Mesenchymal stem cell (in vitro differentiated cells and primary cell): Measurements from ENCODE around the gene GPR55.

ENCODE experiments used
- DNase-seq: peaks from one replicate; pipeline ENCODE4 v3.0.0-alpha.2; 2013
- H2AFZ ChIP-seq: one replicate; pipeline ENCODE4 v1.6.1; 2013; ENCODE audit warnings: low read depth, mild to moderate bottlenecking, control low read depth, inconsistent platforms, low read length, moderate library complexity
- H2AK5ac ChIP-seq: 2 replicates; pipeline ENCODE4 v1.6.1; 2013; ENCODE audit warnings: low read length, moderate library complexity, mild to moderate bottlenecking, inconsistent platforms; ENCODE audit not compliant: severe bottlenecking
- H2BK120ac ChIP-seq: one replicate; pipeline ENCODE4 v1.6.1; 2013; ENCODE audit warnings: low read depth, mild to moderate bottlenecking, inconsistent platforms, low read length, moderate library complexity
- H2BK12ac ChIP-seq, 2 experiments: one replicate each; pipeline ENCODE4 v1.6.1; 2013; ENCODE audit warnings: inconsistent platforms in 2 of 2, low read length in 2 of 2, mild to moderate bottlenecking in 2 of 2, moderate library complexity in 2 of 2, control low read depth in 1 of 2
- H2BK15ac ChIP-seq: one replicate; pipeline ENCODE4 v1.6.1; 2013; ENCODE audit warnings: mild to moderate bottlenecking, low read depth, inconsistent platforms; ENCODE audit not compliant: poor library complexity, severe bottlenecking
- H2BK5ac ChIP-seq: 2 replicates; pipeline ENCODE4 v1.6.1; 2013; ENCODE audit warnings: low read depth, mild to moderate bottlenecking, low read length, control low read depth, inconsistent platforms; ENCODE audit not compliant: poor library complexity, severe bottlenecking
- H3K14ac ChIP-seq, 2 experiments: one replicate each; pipeline ENCODE4 v1.6.1; 2013; ENCODE audit warnings: inconsistent platforms in 2 of 2, low read length in 2 of 2, control low read depth in 1 of 2, mild to moderate bottlenecking in 1 of 2, moderate library complexity in 1 of 2
- H3K18ac ChIP-seq, 2 experiments: one replicate each; pipeline ENCODE4 v1.6.1; 2013; ENCODE audit warnings: inconsistent platforms in 2 of 2, low read length in 2 of 2, control low read depth in 1 of 2, low read depth in 1 of 2, mild to moderate bottlenecking in 1 of 2
- H3K23ac ChIP-seq, 2 experiments: one replicate each; pipeline ENCODE4 v1.6.1; 2013; ENCODE audit warnings: inconsistent platforms in 2 of 2, low read length in 2 of 2, mild to moderate bottlenecking in 2 of 2, moderate library complexity in 2 of 2, control low read depth in 1 of 2
- H3K27ac ChIP-seq: 2 replicates; pipeline ENCODE4 v1.5.1; 2013; ENCODE audit warnings: mild to moderate bottlenecking, moderate library complexity, low read length, control low read depth, inconsistent platforms; ENCODE audit not compliant: poor library complexity, severe bottlenecking
- H3K27me3 ChIP-seq, 2 experiments: 2 replicates each; pipeline versions ENCODE4 v1.6.1 to v1.7.0; 2013; ENCODE audit warnings: low read length in 2 of 2, mild to moderate bottlenecking in 2 of 2, moderate library complexity in 2 of 2, control low read depth in 1 of 2, inconsistent platforms in 1 of 2; ENCODE audit not compliant: control insufficient read depth in 1 of 2, insufficient read depth in 1 of 2
- H3K36me3 ChIP-seq, 2 experiments: 2 replicates each; pipeline versions ENCODE4 v1.6.1 to v1.7.0; 2013; ENCODE audit warnings: low read length in 2 of 2, control low read depth in 1 of 2, inconsistent platforms in 1 of 2, low read depth in 1 of 2, mild to moderate bottlenecking in 1 of 2; ENCODE audit not compliant: insufficient read depth in 2 of 2, control insufficient read depth in 1 of 2
- H3K4ac ChIP-seq, 2 experiments: one replicate each; pipeline ENCODE4 v1.6.1; 2013; ENCODE audit warnings: inconsistent platforms in 2 of 2, low read length in 2 of 2, mild to moderate bottlenecking in 2 of 2, moderate library complexity in 2 of 2, control low read depth in 1 of 2, low read depth in 1 of 2
- H3K4me1 ChIP-seq: 2 replicates; pipeline ENCODE4 v1.6.1; 2013; ENCODE audit warnings: low read depth, low read length, control low read depth; ENCODE audit not compliant: control insufficient read depth, insufficient read depth
- H3K4me2 ChIP-seq: 2 replicates; pipeline ENCODE4 v1.6.1; 2013; ENCODE audit warnings: low read length, mild to moderate bottlenecking, inconsistent platforms; ENCODE audit not compliant: poor library complexity, severe bottlenecking
- H3K4me3 ChIP-seq, 2 experiments: 2 replicates each; pipeline versions ENCODE4 v1.5.1 to v1.7.0; 2013; ENCODE audit warnings: low read length in 2 of 2, mild to moderate bottlenecking in 2 of 2, control low read depth in 1 of 2, low read depth in 1 of 2; ENCODE audit not compliant: insufficient read depth in 1 of 2
- H3K79me1 ChIP-seq: replicated peaks from 2 replicates; pipeline ENCODE4 v1.6.1; 2013; ENCODE audit warnings: mild to moderate bottlenecking, control low read depth, low read length, inconsistent platforms; ENCODE audit not compliant: poor library complexity, severe bottlenecking
- H3K9ac ChIP-seq: 2 replicates; pipeline ENCODE4 v1.7.0; 2013; ENCODE audit warnings: mild to moderate bottlenecking, low read length, moderate library complexity
- H3K9me3 ChIP-seq: 2 replicates; pipeline ENCODE4 v1.7.0; 2013; ENCODE audit warnings: mild to moderate bottlenecking, low read length; ENCODE audit not compliant: control insufficient read depth
- H4K8ac ChIP-seq: one replicate; pipeline ENCODE4 v1.6.1; 2013; ENCODE audit warnings: inconsistent platforms, mild to moderate bottlenecking, low read length, moderate library complexity
- H4K91ac ChIP-seq: one replicate; pipeline ENCODE4 v1.6.1; 2013; ENCODE audit warnings: mild to moderate bottlenecking, low read length, inconsistent platforms
- WGBS: methylation state at CpG from one replicate; pipeline ENCODE4 v1.1.7; 2013; ENCODE audit warnings: mixed read lengths; 5-methylcytosine and 5-hydroxymethylcytosine counted together

The GPR55 gene

DNA sequence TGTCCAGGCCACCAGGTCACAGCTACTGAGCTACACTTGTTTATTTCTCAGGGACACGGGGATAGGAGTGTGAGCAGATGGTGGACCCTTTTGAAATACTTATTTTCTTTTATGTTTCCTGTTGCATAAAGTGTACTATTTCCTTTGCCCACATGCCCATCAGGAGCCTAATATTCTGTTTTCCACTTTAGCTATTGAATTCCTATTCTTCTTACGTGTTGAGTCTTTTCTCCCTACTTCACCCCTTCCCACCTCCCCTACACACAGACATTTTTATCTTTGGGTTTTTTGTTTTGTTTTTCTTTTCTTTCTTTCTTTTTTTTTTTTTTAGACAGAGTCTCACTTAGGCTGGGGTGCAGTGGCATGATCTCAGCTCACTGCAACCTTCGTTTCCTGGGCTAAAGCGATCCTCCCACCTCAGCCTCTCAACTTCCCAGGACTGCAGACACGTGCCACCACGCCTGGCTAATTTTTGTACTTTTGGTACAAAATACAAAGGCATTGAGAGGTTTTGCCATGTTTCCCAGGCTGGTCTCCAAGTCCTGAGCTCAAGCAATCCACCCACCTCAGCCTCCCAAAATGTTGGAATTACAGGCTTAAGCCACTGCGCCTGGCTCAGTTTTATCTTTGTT, 5.2 kb upstream of the GPR55 start:
- Histone ChIP-seq H3K36me3 (no peaks in the 10 kb centered on the region), H2AFZ (no peak overlapping the region), H2BK5ac (no peak overlapping the region), H3K18ac (no peak overlapping the region), H2BK12ac (no peak overlapping the region), H3K27ac (no peak overlapping the region), H3K4me3 (no peak overlapping the region), H3K14ac (no peak overlapping the region), H3K9ac (no peak overlapping the region), H3K27me3 (peaks cover 36 to 48% of the 10 kb centered on the region in 2 experiments), H2BK120ac (no peak overlapping the region), H3K4ac (no peak overlapping the region), H2BK15ac (no peak overlapping the region), H4K91ac (no peak overlapping the region), H3K4me2 (no peak overlapping the region), H3K79me1 (no peaks in the 10 kb centered on the region), H3K4me1 (no peaks in the 10 kb centered on the region), H4K8ac (no peak overlapping the region), H3K23ac (no peak overlapping the region), H2AK5ac (no peak overlapping the region), H3K9me3 (no peaks in the 10 kb centered on the region)
- DNase-seq: no peak
- WGBS: 90% methylated on average over 5 of the region's 7 CpGs

DNA sequence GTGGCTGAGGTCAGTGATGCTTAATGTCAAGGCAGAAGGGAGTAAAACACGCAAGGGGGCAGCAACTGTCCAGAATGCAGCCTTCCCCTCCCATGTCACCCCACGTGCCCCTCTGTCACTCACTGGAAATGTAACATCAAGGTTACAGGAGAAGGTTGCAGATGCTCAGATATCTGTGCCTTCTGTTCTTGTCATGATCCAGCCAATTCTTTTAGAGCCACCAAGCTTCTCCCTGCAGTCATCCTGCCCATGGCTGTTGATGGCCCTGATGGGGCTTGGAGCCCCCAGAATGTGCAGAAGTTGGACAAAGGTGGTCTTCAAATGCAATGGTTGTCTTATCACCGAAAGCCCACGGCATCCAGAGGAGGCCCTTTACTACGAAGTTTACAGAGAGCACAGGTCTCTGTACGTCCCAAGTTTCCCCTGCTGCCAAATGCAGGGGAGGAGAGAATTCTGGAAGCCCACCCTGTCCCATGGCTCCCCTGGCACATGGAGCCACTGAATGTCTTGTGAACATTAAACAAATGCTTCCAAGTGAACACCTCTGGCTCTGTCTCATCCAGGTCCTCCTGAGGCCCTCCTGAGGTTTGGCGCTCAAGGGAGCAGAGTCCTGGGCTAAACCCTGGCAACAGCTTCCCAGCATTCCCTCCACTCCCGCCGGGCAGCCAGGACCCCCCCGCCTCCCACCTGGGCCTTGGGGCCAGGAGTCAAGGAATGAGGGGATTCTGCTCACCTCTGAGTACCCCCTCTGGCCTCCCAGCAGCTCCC, 4.5 kb upstream of the GPR55 start:
- Histone ChIP-seq H3K14ac (no peak overlapping the region), H3K27ac (no peak overlapping the region), H4K8ac (no peak overlapping the region), H3K79me1 (no peaks in the 10 kb centered on the region), H2BK5ac (no peak overlapping the region), H3K9ac (no peak overlapping the region), H2BK120ac (no peak overlapping the region), H3K4me2 (no peak overlapping the region), H3K36me3 (no peaks in the 10 kb centered on the region), H3K4me3 (no peak overlapping the region), H3K4ac (no peak overlapping the region), H3K18ac (no peak overlapping the region), H3K27me3 (peaks cover 31 to 48% of the 10 kb centered on the region in 2 experiments), H4K91ac (no peak overlapping the region), H2BK12ac (no peak overlapping the region), H3K9me3 (no peaks in the 10 kb centered on the region), H2AK5ac (no peak overlapping the region), H3K23ac (no peak overlapping the region), H2AFZ (no peak overlapping the region), H2BK15ac (no peak overlapping the region), H3K4me1 (no peaks in the 10 kb centered on the region)
- WGBS: 81% methylated on average over 10 of the region's 10 CpGs
- no peak for DNase-seq

DNA sequence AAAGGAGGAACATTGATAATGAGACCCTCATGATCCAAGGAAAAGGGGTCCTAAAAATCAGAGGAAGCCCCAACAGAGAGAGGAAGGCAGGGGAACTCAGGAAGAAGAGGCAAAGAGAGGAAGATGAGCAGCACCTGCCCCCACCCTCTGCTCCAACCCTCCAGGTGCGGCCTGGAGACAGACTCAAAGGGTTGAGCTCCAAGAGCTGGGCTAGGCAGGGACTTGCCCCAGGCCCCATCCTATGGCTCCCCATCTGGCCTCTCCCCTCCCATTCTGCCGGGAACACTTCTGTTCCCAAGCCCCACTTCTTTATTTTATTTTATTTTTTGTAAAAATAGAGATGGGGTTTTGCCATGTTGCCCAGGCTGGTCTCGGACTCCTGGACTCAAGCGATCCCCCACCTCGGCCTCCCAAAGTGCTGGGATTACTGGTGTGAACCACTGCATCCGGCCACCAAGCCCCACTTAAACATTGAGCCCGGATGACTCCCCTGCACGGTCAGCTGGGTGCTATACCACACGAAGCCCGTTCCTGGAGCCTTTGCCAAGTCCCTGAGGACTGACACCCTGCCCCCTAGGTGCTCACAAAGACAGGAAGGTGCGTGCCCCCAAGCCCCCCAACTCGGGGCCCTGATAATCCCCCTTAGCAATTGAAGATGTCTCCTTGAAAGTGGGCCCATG, 3.8 kb upstream of the GPR55 start:
- Histone ChIP-seq H3K36me3 (no peaks in the 10 kb centered on the region), H3K14ac (no peak overlapping the region), H3K9me3 (no peaks in the 10 kb centered on the region), H4K91ac (no peak overlapping the region), H3K9ac (no peak overlapping the region), H3K4ac (no peak overlapping the region), H3K4me3 (no peak overlapping the region), H3K4me2 (no peak overlapping the region), H2BK15ac (no peak overlapping the region), H3K23ac (no peak overlapping the region), H4K8ac (no peak overlapping the region), H3K27me3 (peaks cover 33 to 48% of the 10 kb centered on the region in 2 experiments), H3K18ac (no peak overlapping the region), H3K27ac (no peak overlapping the region), H2AK5ac (no peak overlapping the region), H3K79me1 (no peaks in the 10 kb centered on the region), H2BK12ac (no peak overlapping the region), H2AFZ (no peak overlapping the region), H3K4me1 (no peaks in the 10 kb centered on the region), H2BK5ac (no peak overlapping the region), H2BK120ac (no peak overlapping the region)
- DNase-seq: no peak
- WGBS: 90% methylated on average over 11 of the region's 12 CpGs

DNA sequence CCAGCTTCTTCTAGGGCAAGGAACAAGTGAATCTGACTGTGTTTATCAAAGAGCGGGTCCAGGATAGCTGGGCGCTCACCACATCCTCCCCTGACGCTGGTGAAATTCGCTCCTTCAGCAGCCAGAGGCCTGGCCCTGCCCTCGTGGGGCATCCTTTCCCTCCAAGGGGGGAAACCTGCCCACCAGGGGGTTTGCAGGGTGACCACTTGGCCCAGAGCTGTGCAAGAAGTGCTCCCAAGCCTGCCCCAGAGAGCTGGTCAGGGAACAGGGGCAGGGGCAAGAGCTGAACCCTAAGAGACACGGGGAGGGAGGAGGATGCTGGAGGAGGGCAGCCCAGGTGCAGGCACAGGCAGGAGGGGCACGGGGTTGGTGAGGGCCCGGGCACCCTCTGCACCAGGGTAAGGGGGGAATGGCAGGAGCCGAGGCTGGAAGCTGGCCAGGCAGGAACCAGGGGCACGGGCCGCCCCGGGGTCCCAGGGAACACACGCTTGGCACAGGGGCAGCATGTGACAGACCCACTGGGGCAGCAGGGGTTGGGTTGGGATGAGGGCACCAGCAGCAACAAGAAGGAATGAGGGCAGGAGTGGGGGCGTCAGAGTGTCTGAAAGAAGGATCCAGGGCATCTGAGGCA, 2.8 kb upstream of the GPR55 start:
- H2BK12ac ChIP-seq: no peak overlapping the region
- no peak overlapping the region for H3K9ac ChIP-seq
- H3K23ac ChIP-seq: peak overlapping the region in 1 of 2 experiments; percentile 18
- no peak overlapping the region for H3K27ac ChIP-seq
- H4K91ac ChIP-seq: no peak overlapping the region
- no peak for DNase-seq
- H3K27me3 ChIP-seq: peaks cover 38 to 49% of the 10 kb centered on the region in 2 experiments
- H2AK5ac ChIP-seq: no peak overlapping the region
- H2BK120ac ChIP-seq: no peak overlapping the region
- peak overlapping the region in 1 of 2 experiments; percentile 46 for H3K14ac ChIP-seq
- H3K18ac ChIP-seq: no peak overlapping the region
- H2AFZ ChIP-seq: no peak overlapping the region
- no peaks in the 10 kb centered on the region for H3K4me1 ChIP-seq
- no peak overlapping the region for H4K8ac ChIP-seq
- WGBS: 93% methylated on average over 14 of the region's 14 CpGs
- H2BK5ac ChIP-seq: no peak overlapping the region
- no peaks in the 10 kb centered on the region for H3K79me1 ChIP-seq
- H3K4me2 ChIP-seq: no peak overlapping the region
- H3K4ac ChIP-seq: no peak overlapping the region
- H3K4me3 ChIP-seq: no peak overlapping the region
- no peaks in the 10 kb centered on the region for H3K36me3 ChIP-seq
- H2BK15ac ChIP-seq: no peak overlapping the region
- no peaks in the 10 kb centered on the region for H3K9me3 ChIP-seq
